Epithelial cell of esophagus (primary cell): ENCODE results near the gene CLCN2.

Source experiments
- DNase-seq: peaks from one replicate; pipeline ENCODE4 v3.0.0; 2010; ENCODE audit warnings: low read depth
- H3K4me3 ChIP-seq: 2 replicates; pipeline ENCODE4 v1.5.1; 2011; ENCODE audit warnings: mild to moderate bottlenecking, low read length, control low read depth
- CTCF ChIP-seq: IDR thresholded peaks from 2 replicates; pipeline ENCODE4 v1.5.1; 2011; ENCODE audit warnings: low read depth, mild to moderate bottlenecking, low read length, control low read depth, inconsistent platforms; ENCODE audit not compliant: insufficient read depth; ENCODE audit errors: missing control alignments

CLCN2 gene

GRCh38 chr3:184366619-184367289 lies 5.3 kb upstream of the CLCN2 start:
- TF ChIP-seq CTCF: no peak
- no peak for DNase-seq
- H3K4me3 ChIP-seq: no peak overlapping the region

GRCh38 chr3:184362668-184363546 lies 1.5 kb upstream of the CLCN2 start:
- peak; percentile 98 for DNase-seq
- TF ChIP-seq CTCF: peak; percentile 52
- H3K4me3 ChIP-seq: peak overlapping the region; percentile 96

- TF ChIP-seq CTCF: no peak
- peak; percentile 69 for DNase-seq
- peak overlapping the region; percentile 96 for H3K4me3 ChIP-seq
These were observed 695 bp upstream of the CLCN2 start for GRCh38 chr3:184361932-184362667.

GRCh38 chr3:184360929-184361531 lies 375 bp downstream of the CLCN2 start:
- no peak for DNase-seq
- TF ChIP-seq CTCF: no peak
- peak overlapping the region; percentile 96 for H3K4me3 ChIP-seq

GRCh38 chr3:184360070-184360928 lies 1.1 kb downstream of the CLCN2 start:
- peak overlapping the region; percentile 96 for H3K4me3 ChIP-seq
- TF ChIP-seq CTCF: no peak
- DNase-seq: no peak

- DNase-seq: no peak
- H3K4me3 ChIP-seq: no peak overlapping the region
- no peak for TF ChIP-seq CTCF
These were observed 1.8 kb downstream of the CLCN2 start for GRCh38 chr3:184359610-184360009.
